GM18505 (cell line): ENCODE measurements around the gene SCYL1.

Experiments
- ATAC-seq: cut with Tn5 transposase; IDR thresholded peaks from one replicate; pipeline ENCODE4 v1.9.1; 2021; ENCODE audit not compliant: unreplicated experiment
- POLR2A ChIP-seq: IDR thresholded peaks from 4 replicates; pipeline ENCODE4 v1.6.1; 2011; ENCODE audit warnings: borderline replicate concordance; ENCODE audit not compliant: insufficient read depth, insufficient read length; ENCODE audit errors: extremely low read depth

SCYL1 gene

GRCh38 chr11:65489035-65489705 is 35.7 kb upstream of the SCYL1 start:
- no peak for TF ChIP-seq POLR2A

GRCh38 chr11:65489706-65490320 is 35.1 kb upstream of the SCYL1 start:
- no peak for ATAC-seq
- TF ChIP-seq POLR2A = no peak

More at GRCh38 chr11:65489035-65489705, 35.7 kb upstream of the SCYL1 start:
- no peak for ATAC-seq

DNA sequence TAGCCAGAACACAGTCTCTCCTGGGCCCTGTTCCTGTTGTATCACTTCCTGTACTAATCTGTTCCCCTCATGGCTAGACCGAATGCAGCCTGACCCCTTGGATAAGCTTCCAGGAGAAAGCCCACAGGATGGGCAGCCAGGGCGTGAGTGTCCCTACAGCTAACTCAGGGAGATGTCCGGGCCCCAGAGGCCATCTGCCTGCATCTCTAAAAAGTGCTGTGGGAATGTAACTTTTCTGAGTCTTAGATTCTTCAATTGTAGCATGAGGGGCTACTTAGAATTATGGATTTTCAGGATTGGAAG is 33.8 kb upstream of the SCYL1 start:
- no peak for ATAC-seq
- TF ChIP-seq POLR2A = no peak

GRCh38 chr11:65491614-65492386 is 33.1 kb upstream of the SCYL1 start:
- ATAC-seq = no peak
- TF ChIP-seq POLR2A = peak; percentile 41

DNA sequence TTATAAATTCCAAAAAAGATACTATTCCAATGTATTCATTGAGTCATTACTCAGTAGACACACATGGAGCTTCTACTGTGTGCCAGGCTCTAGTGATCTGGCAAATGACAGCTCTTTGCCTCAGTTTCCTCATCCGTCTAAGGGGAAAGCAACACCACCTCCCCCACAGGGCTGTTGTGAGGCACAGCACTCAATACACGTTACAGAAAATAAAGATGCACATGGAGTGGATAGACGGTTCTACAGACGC is 32.6 kb upstream of the SCYL1 start:
- TF ChIP-seq POLR2A = no peak
- ATAC-seq = no peak

DNA sequence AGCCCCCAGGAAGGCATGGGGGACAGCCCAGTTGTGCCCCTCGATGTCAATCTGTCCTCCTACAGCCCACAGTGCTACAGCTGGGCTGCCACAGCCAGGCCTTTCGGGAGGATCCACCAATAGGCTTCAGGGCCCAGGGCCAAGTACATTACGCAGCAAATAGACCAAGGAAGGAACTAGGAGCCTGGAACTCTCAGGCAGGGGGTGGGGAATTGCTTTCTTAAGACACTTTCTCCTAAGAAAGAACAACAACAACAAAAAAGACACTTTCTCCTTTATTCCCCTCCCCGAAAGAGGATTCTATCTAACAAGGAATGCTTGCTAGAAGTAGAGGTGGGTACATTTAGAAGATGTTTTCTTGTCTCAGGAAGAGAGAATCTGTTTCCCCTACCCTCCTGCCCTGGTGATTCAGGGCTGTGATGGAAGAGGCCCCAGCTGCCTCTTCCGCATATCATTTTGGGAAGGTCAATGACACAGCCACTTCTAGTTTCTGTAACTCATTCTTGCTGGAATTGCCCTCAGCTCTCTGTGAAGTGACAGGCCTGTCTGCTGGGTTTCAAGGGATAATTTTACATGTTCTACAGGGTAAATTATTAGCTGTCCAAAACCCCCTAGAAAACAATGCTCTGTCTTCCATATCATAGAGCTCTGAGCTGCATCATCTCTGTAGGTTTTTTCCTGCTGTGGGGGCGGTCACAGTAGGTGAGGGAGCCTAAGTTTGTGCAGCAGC is 32.1 kb upstream of the SCYL1 start:
- no peak for ATAC-seq
- TF ChIP-seq POLR2A = no peak

DNA sequence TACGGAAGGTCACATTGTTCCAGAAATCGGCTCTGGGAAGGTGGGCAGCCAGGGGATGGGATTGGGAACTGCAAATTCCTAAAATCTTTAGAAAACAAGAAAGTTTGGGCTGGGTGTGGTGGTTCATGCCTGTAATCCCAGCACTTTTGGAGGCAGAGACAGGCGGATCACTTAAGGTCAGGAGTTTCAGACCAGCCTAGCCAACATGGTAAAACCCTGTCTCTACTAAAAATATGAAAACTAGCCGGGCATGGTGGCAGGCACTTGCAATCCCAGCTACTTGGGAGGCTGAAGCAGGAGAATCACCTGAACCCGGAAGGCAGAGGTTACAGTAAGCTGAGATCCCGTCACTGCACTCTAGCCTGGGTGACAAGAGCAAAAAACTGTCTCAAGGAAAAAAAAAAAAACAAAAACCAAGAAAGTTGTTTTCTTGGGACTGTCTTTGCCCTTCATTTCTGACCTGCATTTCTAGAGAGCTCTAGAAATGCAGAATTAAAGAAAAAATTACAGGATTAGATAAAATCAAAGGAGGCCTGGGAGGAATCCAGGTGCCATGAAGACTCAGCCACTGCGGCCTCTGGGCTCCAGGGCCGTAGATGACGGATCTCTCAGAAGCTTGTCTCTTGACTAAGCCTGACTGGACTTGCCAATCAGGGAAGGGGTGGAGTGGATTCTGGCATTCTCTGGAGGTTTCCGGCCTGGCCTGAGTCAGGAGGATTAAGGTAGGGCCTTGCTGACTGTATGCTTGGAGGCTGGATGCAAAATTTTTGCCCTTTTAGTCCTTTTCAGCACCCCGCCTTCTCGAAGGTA is 31.3 kb upstream of the SCYL1 start:
- ATAC-seq = no peak
- peak; percentile 49 for TF ChIP-seq POLR2A

DNA sequence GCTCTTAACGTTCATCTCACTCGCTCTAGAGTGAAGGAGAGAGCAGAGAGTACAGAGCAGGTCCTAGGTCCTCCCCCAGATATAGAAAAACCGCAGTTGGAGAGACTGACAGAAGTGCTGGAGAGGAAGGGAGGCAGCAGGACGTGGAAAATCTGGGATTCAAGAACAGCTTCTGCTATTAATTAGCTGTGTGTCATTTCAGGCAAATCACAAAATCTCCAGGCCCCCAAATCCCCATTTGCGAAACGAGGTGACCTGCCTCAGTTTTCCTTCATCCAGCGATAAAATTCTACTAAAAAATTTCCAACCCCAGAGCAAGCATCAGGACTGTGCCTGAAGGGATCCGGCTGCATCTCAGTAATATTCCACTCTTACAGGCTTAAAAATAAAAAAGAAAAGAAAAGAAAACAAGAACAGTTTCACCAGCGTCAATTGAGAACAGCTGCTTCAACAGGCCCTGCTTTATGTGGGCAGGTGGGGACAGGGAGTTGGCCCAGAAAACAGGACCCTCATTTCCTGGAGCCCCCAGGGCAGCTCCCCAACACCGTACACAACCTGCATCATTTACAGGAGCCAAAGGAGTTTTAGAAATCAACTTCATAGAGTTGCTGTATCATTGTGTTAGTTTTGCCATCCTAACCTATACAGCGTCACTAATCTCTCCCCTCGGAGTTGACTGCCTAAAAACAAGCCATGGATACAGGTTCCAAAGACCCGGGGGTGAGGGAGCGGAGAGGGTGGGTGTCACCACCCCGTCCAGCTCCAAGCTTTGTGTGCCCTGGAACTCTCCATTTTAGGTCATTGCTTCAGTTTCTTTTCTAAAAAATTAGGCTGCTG is 28.4 kb upstream of the SCYL1 start:
- TF ChIP-seq POLR2A = no peak
- ATAC-seq = no peak

GRCh38 chr11:65497141-65498041 is 27.5 kb upstream of the SCYL1 start:
- no peak for TF ChIP-seq POLR2A
- peak; percentile 67 for ATAC-seq

DNA sequence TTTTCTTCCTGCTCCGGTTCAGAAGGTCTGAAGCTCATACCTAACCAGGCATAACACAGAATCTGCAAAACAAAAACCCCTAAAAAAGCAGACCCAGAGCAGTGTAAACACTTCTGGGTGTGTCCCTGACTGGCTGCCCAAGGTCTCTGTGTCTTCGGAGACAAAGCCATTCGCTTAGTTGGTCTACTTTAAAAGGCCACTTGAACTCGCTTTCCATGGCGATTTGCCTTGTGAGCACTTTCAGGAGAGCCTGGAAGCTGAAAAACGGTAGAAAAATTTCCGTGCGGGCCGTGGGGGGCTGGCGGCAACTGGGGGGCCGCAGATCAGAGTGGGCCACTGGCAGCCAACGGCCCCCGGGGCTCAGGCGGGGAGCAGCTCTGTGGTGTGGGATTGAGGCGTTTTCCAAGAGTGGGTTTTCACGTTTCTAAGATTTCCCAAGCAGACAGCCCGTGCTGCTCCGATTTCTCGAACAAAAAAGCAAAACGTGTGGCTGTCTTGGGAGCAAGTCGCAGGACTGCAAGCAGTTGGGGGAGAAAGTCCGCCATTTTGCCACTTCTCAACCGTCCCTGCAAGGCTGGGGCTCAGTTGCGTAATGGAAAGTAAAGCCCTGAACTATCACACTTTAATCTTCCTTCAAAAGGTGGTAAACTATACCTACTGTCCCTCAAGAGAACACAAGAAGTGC is 26.7 kb upstream of the SCYL1 start:
- ATAC-seq = no peak
- no peak for TF ChIP-seq POLR2A

DNA sequence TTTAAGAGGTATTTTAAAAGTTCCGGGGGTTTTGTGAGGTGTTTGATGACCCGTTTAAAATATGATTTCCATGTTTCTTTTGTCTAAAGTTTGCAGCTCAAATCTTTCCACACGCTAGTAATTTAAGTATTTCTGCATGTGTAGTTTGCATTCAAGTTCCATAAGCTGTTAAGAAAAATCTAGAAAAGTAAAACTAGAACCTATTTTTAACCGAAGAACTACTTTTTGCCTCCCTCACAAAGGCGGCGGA is 26.2 kb upstream of the SCYL1 start:
- TF ChIP-seq POLR2A = no peak
- ATAC-seq = no peak
